SU-DHL-6 (cell line): ENCODE measurements around the gene ITPR2.

ENCODE experiments used
- EZH2phosphoT487 ChIP-seq: fragments of 200-600 bp; sonication (generic), shearing (Covaris generic); conservative IDR thresholded peaks from 2 replicates; pipeline ENCODE4 v1.6.1; 2018; ENCODE audit warnings: mild to moderate bottlenecking, antibody characterized with exemption, low read length, moderate library complexity, mixed read lengths
- TF ChIP-seq, protein P1 (sequence below): fragments of 200-600 bp; sonication (generic); IDR thresholded peaks from one replicate; pipeline ENCODE4 v1.5.1; 2017; ENCODE audit warnings: antibody characterized with exemption, mild to moderate bottlenecking, low read length, moderate library complexity; ENCODE audit not compliant: insufficient read depth, poor library complexity, severe bottlenecking

DNA sequence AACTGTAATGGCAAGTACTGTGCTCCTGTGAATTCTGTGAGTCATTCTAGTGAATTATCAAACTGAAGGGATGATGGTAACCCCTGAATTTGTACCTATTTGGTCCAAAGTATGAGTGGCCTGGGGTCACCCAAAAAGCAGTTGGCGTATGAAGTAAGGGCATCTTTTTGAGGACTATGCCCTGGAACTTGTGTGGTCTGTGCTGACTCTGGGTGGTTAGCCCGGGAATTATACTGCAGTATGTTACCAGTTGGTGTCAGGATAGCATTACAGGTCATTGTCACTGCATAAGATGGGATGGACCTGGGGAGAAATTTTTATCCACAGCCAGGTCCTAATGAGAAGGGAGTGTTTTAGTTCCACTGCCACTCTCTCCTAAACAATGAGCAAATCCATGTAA is 462.9 kb downstream of the ITPR2 start:
- TF ChIP-seq, protein P1, sequence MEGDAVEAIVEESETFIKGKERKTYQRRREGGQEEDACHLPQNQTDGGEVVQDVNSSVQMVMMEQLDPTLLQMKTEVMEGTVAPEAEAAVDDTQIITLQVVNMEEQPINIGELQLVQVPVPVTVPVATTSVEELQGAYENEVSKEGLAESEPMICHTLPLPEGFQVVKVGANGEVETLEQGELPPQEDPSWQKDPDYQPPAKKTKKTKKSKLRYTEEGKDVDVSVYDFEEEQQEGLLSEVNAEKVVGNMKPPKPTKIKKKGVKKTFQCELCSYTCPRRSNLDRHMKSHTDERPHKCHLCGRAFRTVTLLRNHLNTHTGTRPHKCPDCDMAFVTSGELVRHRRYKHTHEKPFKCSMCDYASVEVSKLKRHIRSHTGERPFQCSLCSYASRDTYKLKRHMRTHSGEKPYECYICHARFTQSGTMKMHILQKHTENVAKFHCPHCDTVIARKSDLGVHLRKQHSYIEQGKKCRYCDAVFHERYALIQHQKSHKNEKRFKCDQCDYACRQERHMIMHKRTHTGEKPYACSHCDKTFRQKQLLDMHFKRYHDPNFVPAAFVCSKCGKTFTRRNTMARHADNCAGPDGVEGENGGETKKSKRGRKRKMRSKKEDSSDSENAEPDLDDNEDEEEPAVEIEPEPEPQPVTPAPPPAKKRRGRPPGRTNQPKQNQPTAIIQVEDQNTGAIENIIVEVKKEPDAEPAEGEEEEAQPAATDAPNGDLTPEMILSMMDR = no peak
- no peak for TF ChIP-seq EZH2phosphoT487
